CD8-positive, alpha-beta memory T cell (primary cell): ENCODE results near the gene GATD1. TPM values are rescaled to one million over a fixed set of nuclear protein-coding genes. Genes with fewer than 3 reads are reported as not detected.

Source experiments
- CTCF ChIA-PET: fragments of 350-600 bp; sonication (Branson Sonifier 250); formaldehyde crosslinking; loops from one replicate; lab custom pipeline; 2021; ENCODE audit warnings: antibody characterized with exemption; lab: Charles Lee
- POLR2A ChIA-PET: fragments of 350-600 bp; sonication (Branson Sonifier 250); formaldehyde crosslinking; loops from one replicate; lab custom pipeline; 2021; ENCODE audit warnings: antibody characterized with exemption; lab: Charles Lee
- DNase-seq, 5 donors: peaks; one replicate each; pipeline versions ENCODE4 v3.0.0 to v3.0.0-alpha.2; 2020 to 2022; ENCODE audit warnings: mixed read lengths in 1 of 5
- H3K27ac ChIP-seq: one replicate; pipeline ENCODE4 v1.7.0; 2013; ENCODE audit warnings: low read depth, mild to moderate bottlenecking, low read length, moderate library complexity
- H3K27me3 ChIP-seq: 2 replicates; pipeline ENCODE4 v1.7.0; 2013; ENCODE audit warnings: low read length, mild to moderate bottlenecking; ENCODE audit not compliant: insufficient read depth, poor library complexity, severe bottlenecking
- H3K36me3 ChIP-seq: 2 replicates; pipeline ENCODE4 v1.7.0; 2013; ENCODE audit warnings: mild to moderate bottlenecking, low read length, moderate library complexity; ENCODE audit not compliant: insufficient read depth
- H3K4me1 ChIP-seq: 2 replicates; pipeline ENCODE4 v1.7.0; 2013; ENCODE audit warnings: mild to moderate bottlenecking, low read length, moderate library complexity; ENCODE audit not compliant: insufficient read depth
- H3K4me3 ChIP-seq: 2 replicates; pipeline ENCODE4 v1.7.0; 2013; ENCODE audit warnings: mild to moderate bottlenecking, low read length
- H3K9me3 ChIP-seq: 2 replicates; pipeline ENCODE4 v1.7.0; 2013; ENCODE audit warnings: mild to moderate bottlenecking, low read length
- H3K27ac Mint-ChIP-seq, 8 donors: one replicate each; pipeline ENCODE4 v1.8.0; 2020 to 2021; ENCODE audit warnings: mixed read lengths in 8 of 8, mild to moderate bottlenecking in 6 of 8, inconsistent platforms in 3 of 8, moderate library complexity in 3 of 8
- H3K27me3 Mint-ChIP-seq, 2 donors: one replicate each; pipeline ENCODE4 v1.8.0; 2020 to 2021; ENCODE audit warnings: mixed read lengths in 2 of 2, mild to moderate bottlenecking in 1 of 2, moderate library complexity in 1 of 2
- H3K36me3 Mint-ChIP-seq, 3 donors: one replicate each; pipeline ENCODE4 v1.8.0; 2020 to 2021; ENCODE audit warnings: mixed read lengths in 3 of 3, inconsistent platforms in 1 of 3, mild to moderate bottlenecking in 1 of 3
- H3K4me1 Mint-ChIP-seq, 3 donors: one replicate each; pipeline ENCODE4 v1.8.0; 2020 to 2021; ENCODE audit warnings: mixed read lengths in 3 of 3, inconsistent platforms in 1 of 3, mild to moderate bottlenecking in 1 of 3
- H3K4me3 Mint-ChIP-seq, 7 donors: one replicate each; pipeline ENCODE4 v1.8.0; 2020 to 2021; ENCODE audit warnings: mixed read lengths in 7 of 7, mild to moderate bottlenecking in 6 of 7, moderate library complexity in 4 of 7, inconsistent platforms in 2 of 7
- H3K9me3 Mint-ChIP-seq, 5 donors: one replicate each; pipeline ENCODE4 v1.8.0; 2020 to 2022; ENCODE audit warnings: mixed read lengths in 5 of 5, mild to moderate bottlenecking in 3 of 5, moderate library complexity in 2 of 5, inconsistent platforms in 1 of 5
- polyA plus RNA-seq: library from polyadenylated mRNA; unstranded; fragments of 300-500 nt; fragmentation: Illumina TruSeq; gene quantifications from one replicate; pipeline ENCODE4 v1.2.3, GENCODE V29; 2021
- total RNA-seq, 2 experiments: library from RNA; stranded (reverse); gene quantifications; one replicate each; pipeline ENCODE4 v1.2.3, GENCODE V29; 2021

The GATD1 gene
- total and polyA plus RNA-seq, 3 experiments from 2014 or later, result 12.9 to 56.3 (median 53.0) TPM

DNA sequence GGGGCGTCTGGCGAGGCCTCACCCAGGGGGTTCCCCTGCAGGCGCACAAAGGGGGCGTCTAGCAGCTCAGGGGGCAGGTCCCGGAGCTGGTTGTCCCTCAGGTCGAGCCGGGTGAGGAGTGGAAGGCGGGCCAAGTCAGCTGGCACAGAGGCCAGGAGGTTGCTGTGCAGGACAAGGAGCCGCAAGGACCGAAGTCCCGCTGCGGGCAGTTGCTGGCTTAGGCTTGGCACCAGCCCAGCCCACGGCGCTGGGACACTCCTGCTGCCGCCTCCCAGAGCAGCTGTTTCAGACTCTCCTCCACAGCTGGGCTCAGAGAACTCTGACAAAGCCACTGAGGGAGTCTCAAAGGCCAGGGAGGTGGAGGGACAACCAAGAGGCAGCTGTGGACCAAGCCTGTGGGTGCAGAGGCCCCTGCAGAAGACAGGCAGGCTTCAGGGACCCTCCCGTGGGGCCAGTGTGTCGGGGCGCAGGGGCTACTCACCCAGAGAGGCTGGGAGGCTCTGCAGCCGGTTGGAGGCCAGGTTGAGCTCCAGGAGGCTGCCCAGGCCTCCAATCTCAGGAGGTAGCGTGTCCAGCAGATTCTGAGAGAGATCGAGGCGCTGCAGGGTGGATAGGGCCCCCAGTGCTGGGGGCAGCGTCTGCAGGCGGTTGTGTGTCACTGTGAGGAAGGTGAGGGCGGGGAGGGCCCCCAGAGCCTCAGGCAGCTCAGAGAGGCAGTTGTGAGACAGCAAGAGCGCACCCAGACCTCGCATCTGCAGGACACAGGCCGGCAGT lies 25.6 kb upstream of the GATD1 start:
- Mint-ChIP-seq H3K4me1 (peaks cover 3 to 18% (median 6%) of the 10 kb centered on the region in 3 donors), H3K27me3 (no peaks in the 10 kb centered on the region), H3K27ac (no peak overlapping the region), H3K4me3 (peak overlapping the region in 3 of 7 donors; percentile 2 to 23 (median 19)), H3K36me3 (no peaks in the 10 kb centered on the region), H3K9me3 (no peaks in the 10 kb centered on the region)
- DNase-seq, result no peak
- Histone ChIP-seq H3K9me3 (no peaks in the 10 kb centered on the region), H3K27ac (no peak overlapping the region), H3K36me3 (no peaks in the 10 kb centered on the region), H3K4me1 (peaks cover 11% of the 10 kb centered on the region), H3K4me3 (no peak overlapping the region), H3K27me3 (no peaks in the 10 kb centered on the region)
- CTCF ChIA-PET, result no interaction called here
- POLR2A ChIA-PET, result interaction anchor here (1.6 kb wide), 1 partner anchor 17 kb away, joined by 5 read pairs; the partner anchor contains the start of gene PNPLA2

DNA sequence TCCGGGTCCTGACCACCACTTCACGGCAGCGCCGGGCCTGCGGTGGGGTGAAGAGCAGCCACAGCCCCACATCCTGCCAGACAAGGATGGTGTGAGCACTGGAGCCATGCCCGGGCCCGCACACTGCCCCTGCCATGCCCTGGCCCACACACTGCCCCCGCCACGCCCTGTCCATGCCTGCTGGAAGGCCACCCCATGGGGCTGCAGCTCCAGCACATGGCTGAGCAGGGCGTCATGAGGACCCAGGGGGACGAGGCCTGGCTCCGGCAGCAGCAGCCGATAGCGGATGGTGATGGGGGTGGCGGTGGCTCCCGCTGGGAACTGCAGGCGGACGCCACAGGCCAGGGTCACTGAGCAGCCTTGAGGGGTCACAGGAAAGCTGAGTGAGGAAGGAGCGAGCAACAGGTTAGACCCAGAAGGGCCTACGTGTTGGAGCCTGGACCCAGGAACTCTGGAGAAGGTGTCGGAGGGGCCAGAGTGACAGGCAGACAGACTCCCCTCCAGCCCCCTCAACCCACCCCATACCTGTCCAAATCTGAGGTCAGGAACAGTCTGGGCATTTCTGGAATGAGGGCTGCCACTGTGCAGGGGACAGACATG lies 24.8 kb upstream of the GATD1 start:
- H3K9me3 Mint-ChIP-seq, result no peaks in the 10 kb centered on the region
- peak overlapping the region in 1 of 8 donors; percentile 60 for H3K27ac Mint-ChIP-seq
- peak overlapping the region in 2 of 7 donors; percentile 19 to 68 for H3K4me3 Mint-ChIP-seq
- H3K4me1 Mint-ChIP-seq, result peaks cover 2 to 18% (median 6%) of the 10 kb centered on the region in 3 donors
- peaks cover 13% of the 10 kb centered on the region for H3K4me1 ChIP-seq
- H3K9me3 ChIP-seq, result no peaks in the 10 kb centered on the region
- ChIA-PET CTCF (interaction anchor here (1.3 kb wide), 1 partner anchor 54 kb away, joined by 4 read pairs; the partner anchor contains the start of gene TALDO1), POLR2A (no interaction called here)
- H3K27me3 ChIP-seq, result no peaks in the 10 kb centered on the region
- no peak for DNase-seq
- no peaks in the 10 kb centered on the region for H3K36me3 ChIP-seq
- H3K27ac ChIP-seq, result no peak overlapping the region
- H3K36me3 Mint-ChIP-seq, result peaks cover 0 to 2% (median 0%) of the 10 kb centered on the region in 3 donors
- H3K27me3 Mint-ChIP-seq, result no peaks in the 10 kb centered on the region
- no peak overlapping the region for H3K4me3 ChIP-seq

DNA sequence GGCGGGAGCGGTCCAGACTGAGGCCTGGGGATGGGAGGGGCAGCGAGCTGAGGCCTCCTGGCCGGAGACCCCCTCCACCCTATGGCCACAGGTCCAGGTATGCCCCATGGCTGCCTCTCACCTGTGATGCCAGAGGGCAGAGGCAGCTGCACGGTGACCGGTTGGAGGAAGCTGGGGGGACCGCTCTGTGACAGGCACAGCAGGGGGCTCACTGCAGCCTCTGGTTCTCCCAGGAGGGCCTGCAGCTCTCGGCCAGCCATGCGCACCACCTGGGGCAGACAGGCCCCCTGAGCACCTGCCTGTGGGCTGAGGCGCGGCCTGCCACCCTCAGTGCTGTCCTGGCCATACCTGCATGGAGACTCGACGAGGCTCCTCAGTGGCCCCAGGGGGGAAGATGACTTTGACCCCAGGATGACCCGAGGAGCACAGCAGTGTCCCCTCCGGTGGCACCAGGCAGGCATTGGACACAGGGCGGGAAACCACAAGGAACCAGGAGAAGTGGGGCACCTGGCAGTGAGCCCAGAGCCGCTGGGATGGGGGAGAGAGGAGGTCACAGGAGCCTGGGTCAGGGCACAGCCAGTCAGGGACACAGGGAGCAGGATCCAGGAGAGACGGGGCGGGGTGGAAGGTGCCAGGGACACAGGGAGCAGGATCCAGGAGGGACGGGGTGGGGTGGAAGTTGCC lies 24.0 kb upstream of the GATD1 start:
- ChIA-PET CTCF (interaction anchor here (0.7 to 1.4 kb wide), 3 partner anchors 18 to 54 kb away, joined by 3 to 4 read pairs (median 4); partner anchors contain the start of genes PNPLA2 and TALDO1), POLR2A (interaction anchor here (1.3 kb wide), 1 partner anchor 18 kb away, joined by 3 read pairs; the partner anchor contains the start of gene PNPLA2)
- Mint-ChIP-seq H3K9me3 (no peaks in the 10 kb centered on the region), H3K27ac (peak overlapping the region in 1 of 8 donors; percentile 23), H3K36me3 (peaks cover 0 to 2% (median 0%) of the 10 kb centered on the region in 3 donors), H3K4me1 (peaks cover 9 to 27% (median 11%) of the 10 kb centered on the region in 3 donors), H3K4me3 (peak overlapping the region in 2 of 7 donors; percentile 11 to 68), H3K27me3 (no peaks in the 10 kb centered on the region)
- Histone ChIP-seq H3K9me3 (no peaks in the 10 kb centered on the region), H3K36me3 (no peaks in the 10 kb centered on the region), H3K27ac (no peak overlapping the region), H3K4me3 (no peak overlapping the region), H3K27me3 (no peaks in the 10 kb centered on the region), H3K4me1 (peaks cover 22% of the 10 kb centered on the region)
- no peak for DNase-seq

DNA sequence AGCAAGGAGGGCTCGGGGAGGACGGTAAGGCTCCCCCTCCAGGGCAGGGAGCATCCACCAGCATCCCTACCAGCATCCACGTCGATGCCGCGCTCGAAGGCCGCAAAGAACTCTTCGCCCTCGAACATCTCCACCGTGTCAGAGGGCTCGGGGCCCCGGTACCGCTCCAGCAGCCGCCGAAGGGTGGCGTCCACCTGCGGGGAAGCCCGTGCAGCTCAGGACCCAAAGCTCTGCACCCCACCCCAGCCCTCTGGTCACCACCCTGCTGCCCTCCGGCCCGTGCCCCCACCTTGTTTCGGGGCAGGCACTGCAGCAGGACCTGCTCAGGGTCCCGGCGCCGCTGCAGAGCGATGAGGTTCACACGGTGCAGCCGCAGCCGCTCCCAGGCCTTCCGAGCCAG lies 23.2 kb upstream of the GATD1 start:
- Histone ChIP-seq H3K9me3 (no peaks in the 10 kb centered on the region), H3K27me3 (no peaks in the 10 kb centered on the region), H3K27ac (no peak overlapping the region), H3K4me1 (peaks cover 27% of the 10 kb centered on the region), H3K36me3 (no peaks in the 10 kb centered on the region), H3K4me3 (no peak overlapping the region)
- Mint-ChIP-seq H3K36me3 (peaks cover 0 to 4% (median 0%) of the 10 kb centered on the region in 3 donors), H3K27me3 (no peaks in the 10 kb centered on the region), H3K9me3 (no peaks in the 10 kb centered on the region), H3K27ac (peak overlapping the region in 1 of 8 donors; percentile 56), H3K4me3 (peak overlapping the region in 1 of 7 donors; percentile 74), H3K4me1 (peaks cover 13 to 30% (median 14%) of the 10 kb centered on the region in 3 donors)
- POLR2A ChIA-PET, result interaction anchor here (1.3 kb wide), 1 partner anchor 18 kb away, joined by 3 read pairs; the partner anchor contains the start of gene PNPLA2
- CTCF ChIA-PET, result interaction anchor here (1.3 to 1.4 kb wide), 2 partner anchors 19 to 53 kb away, joined by 4 read pairs; partner anchors contain the start of genes PNPLA2 and TALDO1
- no peak for DNase-seq

DNA sequence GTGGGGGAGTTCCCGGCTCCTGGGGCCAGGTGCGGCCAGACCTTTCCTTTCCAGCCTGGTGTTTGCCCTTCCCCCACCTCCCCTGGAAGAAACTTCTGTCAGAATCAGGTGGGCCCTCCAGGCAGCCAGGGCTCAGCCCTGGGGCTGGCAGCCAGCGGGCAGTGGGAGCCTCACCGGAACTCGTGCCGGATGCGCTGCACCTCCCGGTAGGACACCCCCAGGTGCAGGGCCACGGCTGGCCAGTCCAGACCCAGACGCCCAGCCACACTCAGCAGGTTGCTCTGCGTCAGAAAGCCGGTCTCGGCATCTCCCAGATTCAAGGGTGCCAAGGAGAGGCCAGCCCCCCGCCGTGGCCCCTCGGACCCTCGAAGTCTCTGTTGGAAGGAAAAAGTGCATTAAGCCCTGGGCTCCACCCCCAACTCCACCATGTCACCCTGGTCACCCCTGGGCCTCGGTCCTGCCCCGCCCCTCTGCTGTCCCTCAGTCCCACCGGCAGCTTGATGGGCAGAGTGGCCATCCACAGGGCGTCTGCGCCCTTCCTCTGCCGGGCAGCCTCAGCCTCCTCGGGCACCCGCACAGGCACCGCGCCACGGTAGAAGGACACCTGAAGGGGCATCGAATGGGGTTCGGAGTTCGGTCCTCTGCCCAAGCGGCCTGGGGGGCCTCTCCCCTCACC lies 22.5 kb upstream of the GATD1 start:
- DNase-seq, result no peak
- H3K4me3 Mint-ChIP-seq, result peak overlapping the region in 2 of 7 donors; percentile 66 to 74
- Histone ChIP-seq H3K4me3 (no peak overlapping the region), H3K9me3 (no peaks in the 10 kb centered on the region), H3K4me1 (peaks cover 34% of the 10 kb centered on the region), H3K36me3 (no peaks in the 10 kb centered on the region), H3K27me3 (no peaks in the 10 kb centered on the region), H3K27ac (no peak overlapping the region)
- H3K9me3 Mint-ChIP-seq, result no peaks in the 10 kb centered on the region
- no peaks in the 10 kb centered on the region for H3K27me3 Mint-ChIP-seq
- H3K27ac Mint-ChIP-seq, result peak overlapping the region in 1 of 8 donors; percentile 56
- ChIA-PET CTCF (interaction anchor here (1.2 to 1.3 kb wide), 2 partner anchors 19 to 24 kb away, joined by 3 to 4 read pairs; partner anchors contain the start of gene PNPLA2), POLR2A (interaction anchor here (1.3 kb wide), 2 partner anchors 19 kb away, joined by 3 to 6 read pairs; partner anchors contain the start of gene PNPLA2)
- H3K36me3 Mint-ChIP-seq, result peaks cover 0 to 4% (median 0%) of the 10 kb centered on the region in 3 donors
- H3K4me1 Mint-ChIP-seq, result peaks cover 12 to 28% (median 14%) of the 10 kb centered on the region in 3 donors

DNA sequence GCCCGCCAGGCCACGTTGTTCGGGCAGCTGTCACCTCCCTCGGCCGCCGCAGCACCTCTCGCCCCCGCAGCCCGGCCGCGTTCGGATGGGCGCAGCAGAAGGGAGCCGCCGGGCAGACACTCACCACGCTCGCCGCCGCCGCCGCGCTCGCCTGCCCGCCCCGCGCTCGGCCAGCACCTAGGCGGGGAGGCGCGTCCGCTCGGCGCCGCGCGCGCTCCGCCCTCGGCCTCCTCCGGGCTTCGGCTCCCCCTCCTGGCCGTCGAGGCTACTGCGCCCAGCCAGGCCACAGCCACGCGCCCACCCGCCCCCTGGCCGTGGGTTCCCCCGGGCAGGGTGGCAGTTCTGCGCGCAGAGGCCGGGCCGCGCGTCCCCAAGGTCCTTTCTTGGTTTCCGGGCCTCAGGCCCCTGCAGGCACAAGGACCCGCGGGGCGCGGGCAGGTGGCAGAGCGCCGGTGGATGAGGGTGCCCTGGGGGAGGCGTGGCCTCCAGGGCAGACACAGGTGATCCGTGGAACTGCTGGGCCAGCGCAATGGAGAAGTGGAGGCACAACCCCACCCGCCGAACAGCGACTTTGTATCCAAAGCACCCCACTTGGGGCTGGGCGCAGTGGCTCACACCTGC lies 20.9 kb upstream of the GATD1 start, which contains the start of gene SLC25A22:
Gene SLC25A22, minus strand, starts transcription at position 189 of the 621 bp plus-strand sequence. CDS start 3,275 bp downstream, outside the sequence.
- Histone ChIP-seq H3K4me1 (peaks cover 25% of the 10 kb centered on the region), H3K27me3 (no peaks in the 10 kb centered on the region), H3K27ac (peak within 1 kb of the TSS; percentile 86), H3K9me3 (no peaks in the 10 kb centered on the region), H3K36me3 (peaks cover 4% of the 10 kb centered on the region), H3K4me3 (peak within 1 kb of the TSS; percentile 92)
- no peaks in the 10 kb centered on the region for H3K9me3 Mint-ChIP-seq
- H3K4me1 Mint-ChIP-seq, result peaks cover 12 to 26% (median 14%) of the 10 kb centered on the region in 3 donors
- DNase-seq, result peak; percentile 76 to 88 (median 82)
- peak within 1 kb of the TSS; percentile 87 to 98 (median 95) for H3K27ac Mint-ChIP-seq
- H3K27me3 Mint-ChIP-seq, result no peaks in the 10 kb centered on the region
- ChIA-PET POLR2A (interaction anchor here (0.7 to 1.5 kb wide), 3 partner anchors 21 to 218 kb away, joined by 3 to 6 read pairs (median 4); partner anchors contain the start of genes PNPLA2 and TALDO1), CTCF (interaction anchor here (0.7 to 1.3 kb wide), 4 partner anchors 21 to 102 kb away, joined by 3 to 4 read pairs (median 4); partner anchors contain the start of genes PNPLA2 and TMEM80)
- H3K36me3 Mint-ChIP-seq, result peaks cover 0 to 13% (median 0%) of the 10 kb centered on the region in 3 donors
- peak within 1 kb of the TSS; percentile 91 to 94 (median 92) for H3K4me3 Mint-ChIP-seq
